HG03097 (cell line): ENCODE data around the gene IRGM.

Source experiments
- ATAC-seq: cut with Tn5 transposase; IDR thresholded peaks from one replicate; pipeline ENCODE4 v1.9.1; 2021; ENCODE audit not compliant: unreplicated experiment, low FRiP score

Gene IRGM

DNA sequence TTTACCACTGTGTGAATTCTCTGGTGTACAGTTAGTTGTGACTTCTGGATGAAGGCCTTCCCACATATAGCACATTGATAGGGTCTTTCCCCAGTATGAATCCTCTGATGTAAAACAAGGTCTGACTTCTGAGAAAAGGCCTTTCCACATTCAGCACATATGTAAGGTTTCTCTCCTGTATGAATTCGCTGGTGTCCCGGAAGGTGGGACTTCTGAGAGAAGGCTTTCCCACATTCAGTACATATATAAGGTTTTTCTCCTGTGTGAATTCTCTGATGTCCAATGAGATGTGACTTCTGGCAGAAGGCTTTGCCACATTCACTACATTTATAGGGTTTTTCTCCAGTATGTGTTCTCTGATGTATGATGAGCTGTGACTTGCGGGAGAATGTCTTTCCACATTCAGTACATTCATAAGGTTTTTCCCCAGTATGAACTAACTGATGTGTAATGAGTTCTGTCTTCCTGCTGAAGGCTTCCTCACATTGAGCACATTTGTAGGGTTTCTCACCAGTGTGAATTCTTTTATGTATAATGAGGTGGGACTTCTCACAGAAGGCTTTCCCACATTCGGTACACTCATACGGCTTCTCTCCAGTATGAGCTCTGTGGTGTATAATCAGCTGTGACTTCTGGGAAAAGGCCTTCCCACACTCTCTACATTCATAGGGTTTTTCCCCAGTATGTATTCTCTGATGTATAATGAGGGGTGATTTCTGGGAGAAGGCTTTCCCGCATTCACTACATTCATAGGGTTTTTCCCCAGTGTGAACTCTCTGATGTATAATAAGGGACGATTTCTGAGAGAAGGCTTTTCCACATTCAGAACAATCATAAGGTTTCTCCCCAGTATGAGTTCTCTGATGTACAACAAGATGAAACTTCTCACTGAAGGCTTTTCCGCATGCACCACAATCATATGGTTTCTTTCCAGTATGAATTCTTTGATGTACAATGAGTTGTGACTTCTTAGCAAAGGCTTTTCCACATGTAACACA lies 49.4 kb downstream of the IRGM start:
- ATAC-seq, result no peak
